HL-60 (cell line): Measurements from ENCODE around the gene EPHA2.

Source experiments
- DNase-seq, 2 experiments: peaks; one replicate each; pipeline ENCODE4 v3.0.0-alpha.2; 2010 to 2020; ENCODE audit warnings: low read depth in 1 of 2, low spot score in 1 of 2
- H3K27ac ChIP-seq: fragments of 250-450 bp; sonication (Bioruptor Pico); replicated peaks from 2 replicates; pipeline ENCODE4 v1.5.1; 2020; ENCODE audit warnings: mild to moderate bottlenecking, moderate library complexity
- H3K27me3 ChIP-seq: fragments of 250-450 bp; sonication (Bioruptor Pico); 2 replicates; pipeline ENCODE4 v1.5.1; 2021; ENCODE audit warnings: mild to moderate bottlenecking, moderate library complexity; ENCODE audit not compliant: insufficient read depth, poor library complexity, severe bottlenecking
- H3K4me3 ChIP-seq: replicated peaks from 2 replicates; pipeline ENCODE4 v1.5.1; 2011; ENCODE audit warnings: mild to moderate bottlenecking, control low read depth, low read length; ENCODE audit not compliant: insufficient read depth
- GABPA ChIP-seq: IDR thresholded peaks from 2 replicates; pipeline ENCODE4 v1.6.1; 2012; ENCODE audit warnings: low read depth
- POLR2AphosphoS5 ChIP-seq: IDR thresholded peaks from 2 replicates; pipeline ENCODE4 v1.6.1; 2012; ENCODE audit warnings: low read depth
- SPI1 ChIP-seq: IDR thresholded peaks from 2 replicates; pipeline ENCODE4 v1.6.1; 2012; ENCODE audit warnings: low read depth, mild to moderate bottlenecking, borderline replicate concordance
- TF ChIP-seq, protein P1 (sequence below): IDR thresholded peaks from 2 replicates; pipeline ENCODE4 v1.6.1; 2012; ENCODE audit warnings: low read depth; ENCODE audit not compliant: insufficient replicate concordance
- TF ChIP-seq, protein P2 (sequence below): IDR thresholded peaks from one replicate; pipeline ENCODE4 v1.5.1; 2011; ENCODE audit warnings: low read length, control low read depth, inconsistent platforms; ENCODE audit not compliant: insufficient read depth

The EPHA2 gene

DNA sequence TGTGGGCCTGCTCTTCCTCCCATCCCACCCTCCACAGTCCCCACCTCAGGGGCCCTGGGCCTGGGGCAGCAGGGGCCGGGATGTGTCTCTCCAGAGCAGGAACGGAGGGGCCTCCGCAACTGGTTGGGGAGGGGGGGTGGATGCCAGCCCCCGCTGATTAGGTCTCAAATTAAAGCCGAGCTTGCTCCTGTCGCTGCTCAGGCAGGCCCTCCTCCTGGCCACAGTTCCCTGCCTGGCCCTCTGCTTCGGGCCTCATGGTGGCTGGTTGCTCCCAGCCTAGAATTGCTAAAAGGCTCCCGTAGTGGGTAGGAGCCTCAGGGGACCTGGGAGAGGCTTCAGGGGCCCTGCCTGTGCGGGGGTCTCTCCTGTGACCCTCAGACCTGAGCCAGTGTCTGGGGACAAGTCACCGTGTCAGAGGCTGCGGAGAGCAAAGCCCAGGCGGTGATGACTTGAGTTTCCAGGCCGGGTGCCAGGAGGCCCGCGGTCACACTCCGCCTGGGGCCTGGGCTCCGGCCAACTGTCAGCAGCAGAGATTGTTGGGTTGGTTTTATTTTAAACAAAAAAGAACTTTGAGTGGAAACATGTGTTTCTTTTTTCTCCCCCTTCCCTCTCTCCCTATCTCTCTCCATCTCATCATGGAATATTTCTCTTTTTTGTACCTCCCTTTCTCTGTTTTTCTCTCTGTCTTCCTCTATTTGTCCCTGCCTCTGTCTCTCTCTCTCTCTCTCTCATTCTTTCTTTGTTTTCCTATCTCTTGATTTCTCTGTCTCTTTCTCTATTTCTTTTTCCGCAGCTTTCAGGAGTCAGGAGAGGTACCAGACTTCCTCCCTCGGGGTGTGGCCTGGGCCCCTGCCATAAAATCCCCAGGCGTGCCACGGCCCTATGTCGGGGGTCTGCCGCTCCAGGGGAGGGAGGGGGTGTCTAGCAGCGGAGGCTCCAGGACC lies 20.0 kb upstream of the EPHA2 start:
- no peak overlapping the region for H3K27ac ChIP-seq
- no peak for TF ChIP-seq SPI1
- TF ChIP-seq GABPA: no peak
- TF ChIP-seq POLR2AphosphoS5: no peak
- TF ChIP-seq, protein P1, sequence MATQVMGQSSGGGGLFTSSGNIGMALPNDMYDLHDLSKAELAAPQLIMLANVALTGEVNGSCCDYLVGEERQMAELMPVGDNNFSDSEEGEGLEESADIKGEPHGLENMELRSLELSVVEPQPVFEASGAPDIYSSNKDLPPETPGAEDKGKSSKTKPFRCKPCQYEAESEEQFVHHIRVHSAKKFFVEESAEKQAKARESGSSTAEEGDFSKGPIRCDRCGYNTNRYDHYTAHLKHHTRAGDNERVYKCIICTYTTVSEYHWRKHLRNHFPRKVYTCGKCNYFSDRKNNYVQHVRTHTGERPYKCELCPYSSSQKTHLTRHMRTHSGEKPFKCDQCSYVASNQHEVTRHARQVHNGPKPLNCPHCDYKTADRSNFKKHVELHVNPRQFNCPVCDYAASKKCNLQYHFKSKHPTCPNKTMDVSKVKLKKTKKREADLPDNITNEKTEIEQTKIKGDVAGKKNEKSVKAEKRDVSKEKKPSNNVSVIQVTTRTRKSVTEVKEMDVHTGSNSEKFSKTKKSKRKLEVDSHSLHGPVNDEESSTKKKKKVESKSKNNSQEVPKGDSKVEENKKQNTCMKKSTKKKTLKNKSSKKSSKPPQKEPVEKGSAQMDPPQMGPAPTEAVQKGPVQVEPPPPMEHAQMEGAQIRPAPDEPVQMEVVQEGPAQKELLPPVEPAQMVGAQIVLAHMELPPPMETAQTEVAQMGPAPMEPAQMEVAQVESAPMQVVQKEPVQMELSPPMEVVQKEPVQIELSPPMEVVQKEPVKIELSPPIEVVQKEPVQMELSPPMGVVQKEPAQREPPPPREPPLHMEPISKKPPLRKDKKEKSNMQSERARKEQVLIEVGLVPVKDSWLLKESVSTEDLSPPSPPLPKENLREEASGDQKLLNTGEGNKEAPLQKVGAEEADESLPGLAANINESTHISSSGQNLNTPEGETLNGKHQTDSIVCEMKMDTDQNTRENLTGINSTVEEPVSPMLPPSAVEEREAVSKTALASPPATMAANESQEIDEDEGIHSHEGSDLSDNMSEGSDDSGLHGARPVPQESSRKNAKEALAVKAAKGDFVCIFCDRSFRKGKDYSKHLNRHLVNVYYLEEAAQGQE: no peak
- no peaks in the 10 kb centered on the region for H3K27me3 ChIP-seq
- no peak for DNase-seq
- H3K4me3 ChIP-seq: no peak overlapping the region

DNA sequence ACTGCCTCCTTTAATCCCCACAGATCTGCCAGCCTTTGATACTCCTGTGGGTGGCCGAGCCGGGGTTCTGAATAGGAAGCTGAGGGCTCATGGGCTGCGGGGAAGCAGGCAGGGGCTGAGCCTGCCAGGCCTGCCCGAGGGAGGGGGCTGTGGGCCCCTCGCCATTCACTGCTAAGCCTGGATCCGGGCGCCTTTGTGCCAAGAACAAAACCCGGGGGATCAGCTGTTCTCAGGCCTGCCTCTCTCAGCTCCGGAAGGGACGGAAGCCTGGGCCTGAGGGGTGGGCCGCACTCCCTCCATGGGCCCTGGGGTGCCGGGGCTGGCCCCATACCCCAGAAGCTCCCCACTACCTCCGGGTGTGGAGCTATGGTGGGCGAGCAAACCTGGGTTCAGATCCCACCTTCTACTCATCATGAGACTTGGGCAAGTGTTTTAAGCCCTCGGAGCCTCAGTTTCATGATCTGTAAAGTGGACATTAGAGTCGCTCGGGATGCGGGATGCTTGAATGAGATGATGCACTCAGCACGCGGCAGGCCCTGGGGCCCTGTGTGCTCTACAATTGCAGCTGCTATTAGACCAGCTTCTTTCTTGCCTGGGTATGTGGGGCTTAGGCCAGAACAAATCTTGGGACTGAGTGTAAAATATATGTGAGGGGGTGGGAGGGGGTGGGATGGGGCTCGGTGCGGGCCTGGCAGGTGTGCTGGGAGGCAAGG lies 19.2 kb upstream of the EPHA2 start:
- TF ChIP-seq, protein P2, sequence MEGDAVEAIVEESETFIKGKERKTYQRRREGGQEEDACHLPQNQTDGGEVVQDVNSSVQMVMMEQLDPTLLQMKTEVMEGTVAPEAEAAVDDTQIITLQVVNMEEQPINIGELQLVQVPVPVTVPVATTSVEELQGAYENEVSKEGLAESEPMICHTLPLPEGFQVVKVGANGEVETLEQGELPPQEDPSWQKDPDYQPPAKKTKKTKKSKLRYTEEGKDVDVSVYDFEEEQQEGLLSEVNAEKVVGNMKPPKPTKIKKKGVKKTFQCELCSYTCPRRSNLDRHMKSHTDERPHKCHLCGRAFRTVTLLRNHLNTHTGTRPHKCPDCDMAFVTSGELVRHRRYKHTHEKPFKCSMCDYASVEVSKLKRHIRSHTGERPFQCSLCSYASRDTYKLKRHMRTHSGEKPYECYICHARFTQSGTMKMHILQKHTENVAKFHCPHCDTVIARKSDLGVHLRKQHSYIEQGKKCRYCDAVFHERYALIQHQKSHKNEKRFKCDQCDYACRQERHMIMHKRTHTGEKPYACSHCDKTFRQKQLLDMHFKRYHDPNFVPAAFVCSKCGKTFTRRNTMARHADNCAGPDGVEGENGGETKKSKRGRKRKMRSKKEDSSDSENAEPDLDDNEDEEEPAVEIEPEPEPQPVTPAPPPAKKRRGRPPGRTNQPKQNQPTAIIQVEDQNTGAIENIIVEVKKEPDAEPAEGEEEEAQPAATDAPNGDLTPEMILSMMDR: no peak
- TF ChIP-seq POLR2AphosphoS5 (no peak), SPI1 (no peak), GABPA (no peak)
- TF ChIP-seq, protein P1: no peak
- DNase-seq: no peak
- Histone ChIP-seq H3K4me3 (no peak overlapping the region), H3K27me3 (no peaks in the 10 kb centered on the region), H3K27ac (no peak overlapping the region)

DNA sequence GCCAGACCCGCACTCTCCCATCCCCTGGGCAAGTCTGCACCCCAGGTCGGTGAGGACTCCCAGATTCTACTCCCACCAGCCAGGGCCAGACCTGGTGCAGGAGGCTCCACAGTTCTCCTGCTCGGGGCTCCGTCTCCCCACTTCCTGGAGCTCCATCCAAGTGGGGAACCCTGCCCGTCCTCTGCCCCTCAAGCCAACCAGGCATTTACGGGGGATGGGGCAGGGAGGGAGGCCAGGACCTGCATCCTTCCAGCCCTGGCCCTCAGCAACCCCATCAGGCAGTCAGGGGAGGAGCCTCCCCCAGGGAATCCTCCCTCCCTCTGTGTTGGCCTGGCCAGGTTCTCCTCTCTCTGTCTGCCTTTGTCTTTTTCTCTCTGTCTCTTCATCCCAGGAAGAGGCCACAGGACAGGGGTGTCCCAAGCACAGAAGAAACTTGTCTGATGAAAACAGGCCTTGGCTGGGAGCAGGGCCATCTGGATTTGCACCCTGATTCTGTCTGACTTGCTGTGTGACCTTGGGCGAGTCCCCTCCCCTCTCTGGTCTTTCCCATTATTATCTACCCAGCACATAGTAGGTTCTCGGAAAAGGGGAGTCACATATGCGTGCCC lies 18.5 kb upstream of the EPHA2 start:
- H3K27ac ChIP-seq: no peak overlapping the region
- DNase-seq: no peak
- peaks cover 5% of the 10 kb centered on the region for H3K27me3 ChIP-seq
- no peak overlapping the region for H3K4me3 ChIP-seq
- no peak for TF ChIP-seq SPI1
- TF ChIP-seq POLR2AphosphoS5: no peak
- TF ChIP-seq, protein P2: no peak
- no peak for TF ChIP-seq GABPA
- TF ChIP-seq, protein P1: no peak
